Measurements from ENCODE around the gene EVC. TPM values are rescaled to one million over a fixed set of nuclear protein-coding genes. Genes with fewer than 3 reads are reported as not detected.

Gene EVC
- total RNA-seq, 1 donor, result 58.2 TPM

DNA sequence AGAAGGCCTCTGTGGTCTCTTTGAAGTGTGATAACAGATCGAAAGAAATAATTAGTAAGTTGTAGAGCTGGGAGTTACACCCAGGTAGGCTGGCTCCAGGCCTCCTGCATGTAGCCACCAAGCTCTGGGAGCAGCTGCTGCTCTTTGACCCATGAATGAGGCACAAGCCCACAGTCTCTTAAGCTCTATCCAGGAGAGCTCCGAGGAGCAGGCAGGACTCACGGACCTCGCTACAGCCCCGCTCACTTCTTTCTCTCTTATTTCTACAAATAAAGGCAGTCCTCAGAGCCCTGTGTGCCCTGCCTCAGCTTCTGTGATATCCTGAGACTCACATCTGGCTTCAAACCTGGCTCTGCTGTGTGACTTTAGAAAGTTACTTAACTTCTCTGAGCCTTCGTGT lies 86.9 kb downstream of the EVC start:
- TF ChIP-seq CTCF (IDR thresholded peaks at IDR 0.05; ENCODE audit: insufficient read depth, low read length), result no peak
- DNase-seq (ENCODE audit: low read depth), result no peak
- no peak overlapping the region for H3K4me3 ChIP-seq (ENCODE audit: low read depth, low read length)

DNA sequence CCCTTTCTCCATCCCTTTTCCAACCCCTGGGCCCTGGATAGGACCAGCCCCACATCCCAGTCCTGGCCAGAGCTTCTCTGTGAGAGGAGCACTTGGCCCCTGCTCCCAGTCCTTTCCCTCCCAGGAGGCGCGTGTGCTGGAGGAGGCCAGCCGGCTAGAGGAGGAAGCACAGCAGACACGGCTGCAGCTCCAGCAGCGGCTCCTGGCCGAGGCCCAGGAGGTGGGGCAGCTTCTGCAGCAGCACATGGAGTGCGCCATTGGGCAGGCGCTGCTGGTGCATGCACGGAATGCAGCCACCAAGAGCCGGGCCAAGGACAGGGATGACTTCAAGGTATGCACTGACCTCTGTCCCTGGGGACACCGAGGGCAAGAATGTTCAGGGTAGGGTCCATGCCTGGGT lies 87.5 kb downstream of the EVC start:
- H3K4me3 ChIP-seq (ENCODE audit: low read depth, low read length), result no peak overlapping the region
- no peak for TF ChIP-seq CTCF (IDR thresholded peaks at IDR 0.05; ENCODE audit: insufficient read depth, low read length)
- DNase-seq (ENCODE audit: low read depth), result peak; percentile 36

GRCh38 chr4:5798946-5799345 lies 87.9 kb downstream of the EVC start:
- no peak overlapping the region for H3K4me3 ChIP-seq (ENCODE audit: low read depth, low read length)
- no peak for DNase-seq (ENCODE audit: low read depth)
- TF ChIP-seq CTCF (IDR thresholded peaks at IDR 0.05; ENCODE audit: insufficient read depth, low read length), result no peak

DNA sequence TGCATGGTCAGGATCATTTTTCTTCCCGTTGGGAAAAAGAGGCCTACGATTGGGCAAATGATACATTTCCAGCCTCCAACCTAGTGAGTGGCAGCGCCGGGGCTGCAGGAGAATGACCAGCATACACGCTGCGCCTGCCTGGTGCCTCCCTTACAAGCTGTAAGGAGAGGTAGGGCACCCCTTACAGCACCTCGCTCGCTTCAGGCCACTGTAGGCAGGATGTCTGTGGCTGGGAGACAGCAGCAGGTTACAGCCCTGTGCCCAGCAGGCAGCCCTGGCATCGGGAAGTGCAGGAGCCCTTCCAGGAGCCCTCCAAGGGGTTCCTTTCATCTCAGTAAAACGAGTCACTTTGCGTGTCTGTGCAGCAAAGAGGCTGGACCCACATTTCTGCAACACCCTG lies 88.4 kb downstream of the EVC start:
- H3K4me3 ChIP-seq (ENCODE audit: low read depth, low read length), result no peak overlapping the region
- DNase-seq (ENCODE audit: low read depth), result no peak
- TF ChIP-seq CTCF (IDR thresholded peaks at IDR 0.05; ENCODE audit: insufficient read depth, low read length), result no peak

GRCh38 chr4:5800496-5800895 lies 89.5 kb downstream of the EVC start:
- H3K4me3 ChIP-seq (ENCODE audit: low read depth, low read length), result no peak overlapping the region
- DNase-seq (ENCODE audit: low read depth), result no peak
- TF ChIP-seq CTCF (IDR thresholded peaks at IDR 0.05; ENCODE audit: insufficient read depth, low read length), result no peak

DNA sequence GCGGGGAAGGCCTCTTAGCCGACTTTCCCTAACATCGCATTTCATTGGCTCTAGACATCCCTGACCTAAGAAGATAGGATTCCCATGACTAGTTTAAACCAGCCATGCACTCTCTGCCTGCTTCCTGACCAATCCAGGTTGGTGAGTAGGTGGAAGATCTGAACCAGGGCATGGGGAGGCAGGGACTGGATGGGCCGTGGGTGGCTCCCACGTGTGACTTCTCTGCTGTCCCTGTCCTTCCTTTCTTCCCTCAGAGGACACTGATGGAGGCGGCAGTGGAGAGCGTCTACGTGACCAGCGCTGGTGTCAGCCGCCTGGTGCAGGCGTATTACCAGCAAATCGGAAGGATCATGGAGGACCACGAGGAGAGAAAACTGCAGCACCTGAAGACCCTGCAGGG lies 90.7 kb downstream of the EVC start:
- H3K4me3 ChIP-seq (ENCODE audit: low read depth, low read length), result no peak overlapping the region
- TF ChIP-seq CTCF (IDR thresholded peaks at IDR 0.05; ENCODE audit: insufficient read depth, low read length), result no peak
- DNase-seq (ENCODE audit: low read depth), result no peak

DNA sequence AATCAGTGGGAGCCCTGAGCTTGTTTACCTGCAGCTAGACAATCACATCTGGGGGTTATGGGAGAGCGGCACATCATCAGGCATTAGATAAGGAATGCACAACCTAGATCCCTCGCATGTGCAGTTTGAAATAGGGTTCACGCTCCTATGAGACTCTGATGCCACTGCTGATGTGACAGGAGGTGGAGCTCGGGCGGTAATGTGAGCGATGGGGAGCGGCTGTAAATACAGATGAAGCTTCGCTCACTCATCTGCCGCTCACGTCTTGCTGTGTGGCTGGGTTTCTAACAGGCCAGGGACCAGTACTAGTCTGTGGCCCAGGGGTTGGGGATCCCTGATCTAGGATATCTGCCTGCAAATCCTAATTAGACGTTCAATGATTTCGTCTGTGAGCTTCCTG lies 91.6 kb downstream of the EVC start:
- H3K4me3 ChIP-seq (ENCODE audit: low read depth, low read length), result no peak overlapping the region
- no peak for TF ChIP-seq CTCF (IDR thresholded peaks at IDR 0.05; ENCODE audit: insufficient read depth, low read length)
- DNase-seq (ENCODE audit: low read depth), result no peak
